Stimulated activated CD4-positive, alpha-beta T cell treated with anti-CD3 and anti-CD28 coated beads, Interleukin-15, amount 100 ng/mL, for 48 hours (primary cell): ENCODE data around the gene SCUBE2.
A peak's percentile ranks its signal among the peaks of the same experiment; 100 is the strongest.

Experiments
- DNase-seq, 2 donors: peaks; one replicate each; pipeline ENCODE4 v3.0.0-alpha.2; 2020; ENCODE audit warnings: low read depth in 2 of 2

The SCUBE2 gene

DNA sequence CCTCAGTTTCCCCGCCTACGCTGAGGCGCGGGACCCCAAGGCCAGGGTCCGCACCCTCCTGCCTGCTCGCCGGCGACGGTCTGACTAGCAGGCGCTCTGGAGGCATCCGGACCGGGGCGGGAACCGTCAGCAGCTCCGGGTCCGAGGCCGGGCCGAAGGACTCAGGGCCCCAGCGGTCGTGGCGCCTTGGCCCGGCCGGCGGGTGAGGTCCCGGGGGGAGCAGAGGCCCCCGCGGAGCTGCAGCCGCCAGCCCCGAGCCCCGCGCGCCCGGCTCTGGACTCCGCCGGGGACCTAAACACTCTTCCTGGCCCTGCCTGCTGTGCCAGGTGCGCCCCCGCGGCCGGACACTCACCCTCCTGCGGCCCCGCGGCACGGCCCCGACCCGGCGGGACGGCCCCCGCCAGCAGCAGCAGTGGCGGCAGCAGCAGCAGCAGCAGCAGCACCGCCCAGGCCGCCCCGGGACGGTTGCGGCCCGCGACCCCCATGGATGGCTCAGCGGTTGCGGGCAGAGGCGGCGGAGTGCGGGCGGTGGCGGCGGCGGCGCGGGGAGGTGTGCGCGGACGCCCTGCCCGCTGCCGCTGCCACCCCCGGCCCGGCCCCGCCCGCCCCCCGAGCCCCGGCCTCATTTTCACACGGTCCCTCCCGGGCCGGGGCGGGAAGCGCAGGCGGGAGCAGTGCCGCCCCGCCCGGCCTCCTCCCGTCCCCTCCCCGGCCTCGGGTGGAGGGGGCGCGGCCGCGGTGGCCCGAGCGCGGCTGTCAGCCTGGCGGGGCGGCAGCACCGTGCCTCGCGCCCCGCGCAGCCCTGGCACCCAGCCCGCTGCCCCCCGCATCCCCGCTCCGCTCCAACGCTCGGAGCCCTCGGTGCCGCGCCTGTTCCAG is at the start of gene SCUBE2:
TSS of gene SCUBE2 (minus strand) at position 556 of the 879 bp plus-strand sequence. CDS start at position 485, 71 bp downstream.
- no peak for DNase-seq

DNA sequence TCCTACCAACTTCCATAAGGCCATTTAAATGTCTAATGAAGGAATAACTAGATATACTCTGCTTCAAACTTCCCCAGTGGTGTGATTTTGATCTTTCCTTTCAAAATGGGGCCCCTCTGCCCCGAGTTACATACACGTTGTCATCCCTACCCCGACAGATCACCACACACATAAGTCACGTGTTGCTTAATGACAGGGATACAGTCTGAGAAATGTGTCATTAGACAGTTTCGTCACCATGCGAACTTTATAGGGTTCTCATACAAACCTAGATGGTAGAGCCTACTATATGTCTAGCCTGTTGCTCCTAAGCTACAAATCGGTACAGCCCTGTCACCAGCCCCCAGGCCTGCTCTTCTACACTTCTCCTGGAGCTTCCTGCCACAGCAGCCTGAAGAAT is 49.8 kb upstream of the SCUBE2 start:
- DNase-seq = no peak

DNA sequence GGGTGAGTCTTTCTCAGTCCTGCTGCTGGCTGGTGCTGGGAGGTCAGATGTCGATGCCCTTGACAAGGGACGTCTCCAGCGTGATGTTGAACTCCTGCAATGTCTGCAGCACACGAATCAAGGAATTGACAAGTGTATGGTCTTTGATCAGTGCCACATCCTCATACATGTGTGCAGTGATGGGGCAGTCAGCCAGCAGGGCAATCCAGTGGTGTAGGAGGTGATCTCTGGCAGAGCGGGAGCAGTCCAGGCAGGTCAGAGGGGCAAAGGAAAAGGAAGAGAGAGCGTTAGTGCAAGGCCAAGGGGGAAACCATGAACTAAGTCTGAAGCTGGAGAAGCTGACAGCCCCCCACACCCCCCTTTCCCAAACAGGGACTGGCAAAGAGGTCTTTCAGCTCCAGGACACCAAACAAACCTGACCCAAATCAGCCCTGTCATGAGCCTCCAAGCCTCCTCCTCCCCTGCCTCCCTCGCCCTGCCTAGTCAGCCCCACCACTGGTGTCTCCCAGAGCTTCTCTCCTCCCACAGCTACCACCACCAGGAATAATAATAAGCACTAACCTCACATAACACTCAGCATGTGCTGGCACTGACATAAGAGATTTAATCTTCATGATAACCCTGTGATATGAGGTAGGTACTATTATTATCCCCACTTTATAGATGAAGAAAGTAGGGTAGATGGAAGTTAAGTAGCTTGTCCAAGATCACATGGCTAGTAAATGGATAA is 48.4 kb upstream of the SCUBE2 start:
- DNase-seq = no peak

DNA sequence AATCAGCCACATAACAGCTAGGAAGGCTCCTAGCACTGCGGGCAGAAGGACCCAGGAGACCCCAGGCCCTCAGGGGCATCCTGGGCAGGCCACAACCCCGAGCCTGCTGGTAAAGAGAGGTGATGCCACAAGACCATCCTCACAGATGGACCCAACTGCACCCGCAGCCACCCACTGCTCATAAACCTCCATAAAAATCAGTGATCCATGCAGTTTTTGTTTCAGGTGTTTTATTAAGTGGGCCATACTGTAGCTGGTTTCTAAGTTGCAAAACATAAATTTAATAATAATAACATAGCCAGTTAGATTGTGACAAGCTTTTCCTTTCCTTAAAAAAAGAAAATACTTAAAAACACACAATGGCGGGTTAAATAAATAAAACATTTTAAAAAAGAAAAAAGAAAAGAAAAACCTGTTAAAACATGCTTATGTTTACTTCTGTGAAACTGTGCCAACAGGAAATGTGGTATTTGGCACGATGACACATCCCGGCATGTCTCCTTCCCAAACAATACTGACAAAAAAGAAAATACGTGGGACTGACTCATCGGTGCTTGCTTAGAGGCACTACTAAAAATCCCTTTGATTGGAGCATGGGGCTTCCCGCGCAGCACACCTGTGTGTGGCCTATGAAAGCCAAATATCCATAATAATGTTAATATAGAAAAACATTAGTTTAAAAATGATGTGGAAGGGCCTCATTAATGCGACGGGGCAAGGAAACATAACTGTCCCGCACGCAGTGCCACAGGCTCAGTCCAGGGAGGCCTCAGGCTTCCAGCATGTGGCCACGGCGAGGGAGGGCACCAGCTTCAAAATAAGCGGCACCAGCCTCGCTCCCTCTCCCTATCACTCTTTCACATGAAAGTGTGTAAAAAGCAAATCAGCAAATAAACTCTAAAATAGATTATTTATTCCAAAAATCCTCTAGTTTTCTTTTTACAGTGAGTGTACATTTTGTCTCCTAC is 47.5 kb upstream of the SCUBE2 start:
- peak; percentile 10 to 23 for DNase-seq

DNA sequence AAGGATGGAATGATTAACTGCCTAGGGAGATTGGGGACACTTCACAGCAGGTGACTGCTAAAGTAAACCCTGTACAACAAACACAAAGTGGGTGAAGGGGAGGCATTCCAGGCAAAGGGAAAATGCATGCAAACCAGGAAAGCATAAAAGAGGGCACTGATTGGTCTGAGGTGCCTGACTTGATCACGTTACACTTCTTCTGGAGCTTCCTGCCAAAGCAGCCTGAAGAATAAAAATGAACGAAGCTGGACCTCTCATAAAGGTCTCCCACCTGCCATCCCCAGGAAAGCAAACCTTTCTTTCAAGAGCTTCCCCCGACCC is 46.7 kb upstream of the SCUBE2 start:
- no peak for DNase-seq

DNA sequence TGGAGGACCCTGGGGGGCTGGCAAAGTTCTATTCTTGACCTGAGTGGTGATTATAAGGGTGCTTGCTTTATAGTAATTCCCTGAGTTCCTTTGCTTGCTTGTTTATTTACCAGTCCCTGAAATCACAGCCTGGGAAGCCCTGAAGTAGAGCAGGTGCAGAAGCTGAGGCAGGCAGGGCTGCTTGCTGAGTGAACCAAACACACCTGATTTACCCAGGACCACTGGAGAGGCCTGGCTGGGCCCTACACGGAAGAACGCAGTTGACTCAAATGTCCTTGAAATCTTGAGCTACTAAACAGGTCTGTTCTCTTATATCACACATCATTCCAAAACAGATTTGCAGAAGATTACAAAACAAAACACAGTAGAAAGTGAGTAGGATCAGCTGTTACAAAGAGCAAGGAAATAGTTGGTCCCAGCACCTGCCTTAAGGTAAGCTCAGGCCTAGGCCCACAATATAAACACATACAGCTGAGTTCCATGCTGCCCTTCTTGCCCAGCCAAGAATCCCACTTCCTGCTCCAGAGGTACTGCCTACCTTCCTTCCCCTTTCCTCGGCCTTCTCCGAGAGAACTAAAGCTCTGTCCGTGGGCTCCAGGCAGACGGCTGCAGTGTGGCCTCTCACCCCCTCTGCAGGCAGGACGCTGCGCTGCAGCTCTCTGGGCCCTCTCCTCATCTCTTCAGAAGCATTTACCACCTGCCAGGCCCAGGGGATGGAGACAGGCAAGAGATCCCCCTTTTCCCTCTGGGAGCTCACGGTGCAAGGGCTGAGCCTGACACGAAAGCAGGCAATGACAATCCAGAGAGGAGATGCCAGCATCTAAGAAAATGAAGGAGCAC is 46.1 kb upstream of the SCUBE2 start:
- peak; percentile 55 to 61 for DNase-seq

DNA sequence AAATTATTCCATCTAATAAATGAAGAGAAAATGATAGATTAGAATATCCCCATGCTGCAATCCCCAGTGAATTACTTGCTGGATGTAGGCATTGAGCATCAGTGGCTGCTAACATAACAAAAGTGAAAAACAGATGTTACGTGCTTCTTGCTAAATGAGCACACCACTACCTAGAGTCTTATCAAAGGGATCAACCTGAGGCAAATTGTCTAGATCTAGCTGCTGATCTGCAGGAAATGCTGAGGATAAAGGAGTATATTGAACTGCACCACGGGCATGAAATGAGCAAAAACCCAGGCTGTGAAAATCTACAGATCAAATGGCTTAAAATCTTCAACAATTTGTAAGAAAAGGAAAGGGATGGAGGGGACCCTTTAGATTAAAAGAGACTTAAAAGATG is 45.3 kb upstream of the SCUBE2 start:
- no peak for DNase-seq

DNA sequence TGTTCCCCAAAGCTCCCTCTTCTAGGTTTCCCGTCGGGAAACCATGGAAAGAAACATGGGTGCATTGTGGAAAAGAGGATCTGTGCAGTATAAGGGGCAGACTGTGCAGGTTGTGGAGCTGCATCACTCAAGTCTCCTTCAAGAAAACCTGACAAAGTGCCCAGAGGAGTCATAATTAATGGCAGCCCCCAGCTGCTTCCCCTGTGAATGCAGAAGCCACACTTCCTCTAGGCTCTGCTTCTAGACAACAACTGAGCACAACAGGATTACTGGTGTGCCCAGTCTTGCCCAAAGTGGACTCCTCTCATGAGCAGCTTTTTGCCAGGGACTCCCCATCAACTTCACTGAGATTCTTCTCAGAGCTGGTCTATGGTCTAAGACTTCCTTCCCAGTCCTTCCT is 42.6 kb upstream of the SCUBE2 start:
- DNase-seq = no peak

DNA sequence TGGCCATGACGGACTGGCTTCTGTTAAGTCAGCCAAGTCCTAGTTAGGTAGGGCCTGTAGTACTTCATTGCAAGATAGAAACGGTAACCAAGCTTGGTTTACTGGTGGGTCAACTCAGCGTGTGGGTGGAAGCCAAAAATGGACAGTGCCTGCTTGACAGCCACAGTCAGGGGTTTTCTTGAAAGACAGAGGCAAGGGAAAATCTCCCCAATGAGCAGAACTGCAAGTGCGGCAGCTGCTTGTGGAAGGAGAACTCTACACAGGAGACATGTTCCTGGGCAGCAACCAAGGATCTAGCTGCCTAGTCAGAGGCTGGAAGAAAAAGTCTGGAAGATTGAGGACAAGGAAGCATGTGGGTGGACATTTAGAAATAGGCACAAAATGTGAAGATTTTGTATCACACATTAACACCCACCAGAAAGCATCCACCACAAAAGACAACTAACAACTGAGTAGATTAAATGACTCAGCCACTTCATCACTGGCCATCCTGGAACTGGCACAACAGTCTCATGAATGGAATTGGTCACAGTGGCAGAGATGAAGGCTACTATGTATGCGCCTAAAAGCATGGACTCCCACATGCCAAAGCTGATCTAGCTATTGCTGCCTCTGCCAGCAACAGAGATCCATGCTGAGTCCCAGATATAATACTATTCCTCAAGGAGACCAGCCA is 40.9 kb upstream of the SCUBE2 start:
- DNase-seq = no peak

DNA sequence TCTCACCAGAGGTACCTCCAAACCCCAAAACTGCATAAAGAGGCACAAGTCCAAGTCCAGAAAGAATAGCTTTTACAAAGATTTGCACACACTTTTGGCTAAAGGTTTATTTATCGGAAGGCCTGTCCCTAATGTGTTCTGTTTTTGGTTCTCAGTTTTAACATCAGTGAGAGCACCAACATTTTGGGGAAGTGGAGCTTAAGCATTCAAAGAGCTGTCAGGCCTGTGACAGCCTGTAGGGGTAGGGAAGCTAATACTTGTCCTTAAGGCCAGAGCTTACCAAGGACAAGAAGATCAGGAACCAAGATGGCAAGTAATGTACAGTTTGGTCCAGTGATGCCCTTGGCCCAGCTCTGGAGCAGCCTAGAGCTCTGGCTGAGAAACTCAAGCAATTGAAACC is 38.9 kb upstream of the SCUBE2 start:
- no peak for DNase-seq

DNA sequence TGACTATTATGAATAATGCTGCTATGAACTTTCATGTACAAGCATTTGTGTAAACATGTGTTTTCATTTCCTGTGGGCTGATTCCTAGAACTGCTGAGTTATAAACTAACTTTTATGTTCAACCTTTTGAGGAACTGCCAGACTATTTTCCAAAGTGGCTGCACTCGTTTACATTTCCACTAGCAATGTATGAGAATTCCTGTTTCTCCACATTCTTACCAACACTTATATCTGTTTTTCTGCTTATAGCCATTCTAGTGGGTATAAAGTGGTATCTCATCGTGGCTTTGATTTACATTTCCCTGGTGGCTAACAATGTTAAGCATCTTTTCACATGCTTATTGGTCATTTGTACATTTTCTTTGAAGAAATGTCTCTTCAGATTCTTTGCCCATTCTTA is 35.2 kb upstream of the SCUBE2 start:
- no peak for DNase-seq

DNA sequence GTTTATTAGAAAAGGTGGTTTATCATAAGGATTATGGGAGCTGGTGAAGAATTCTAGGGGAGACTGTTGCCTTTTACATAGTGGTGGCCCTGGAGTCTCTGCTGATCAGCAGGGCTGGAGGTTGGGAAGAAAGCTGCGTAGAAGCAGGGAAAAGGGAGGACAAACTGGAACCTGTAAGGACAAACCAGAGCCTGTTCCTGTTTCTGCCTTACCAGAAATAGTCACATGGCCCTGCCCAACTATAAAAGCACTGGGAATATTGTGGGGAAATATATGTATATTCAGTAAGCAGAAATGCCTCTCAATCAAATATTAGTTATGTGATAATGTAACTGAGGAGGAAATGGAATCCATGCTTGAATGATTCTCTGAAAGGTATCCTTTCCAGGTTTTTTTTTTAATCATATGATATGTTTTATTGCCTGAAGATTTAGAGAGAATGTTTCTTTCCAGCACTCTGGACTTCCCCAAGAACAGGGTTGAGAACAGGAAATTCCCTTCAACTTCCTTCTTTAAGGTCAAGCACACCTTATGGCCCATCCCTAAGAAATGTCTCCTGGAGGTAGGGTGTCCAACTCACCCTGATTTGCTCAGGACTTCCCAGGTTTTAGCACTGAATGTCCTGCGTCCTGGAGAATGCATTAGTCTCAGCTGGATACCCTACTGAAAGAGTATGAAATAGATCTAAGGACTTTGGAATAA is 33.9 kb upstream of the SCUBE2 start:
- no peak for DNase-seq

DNA sequence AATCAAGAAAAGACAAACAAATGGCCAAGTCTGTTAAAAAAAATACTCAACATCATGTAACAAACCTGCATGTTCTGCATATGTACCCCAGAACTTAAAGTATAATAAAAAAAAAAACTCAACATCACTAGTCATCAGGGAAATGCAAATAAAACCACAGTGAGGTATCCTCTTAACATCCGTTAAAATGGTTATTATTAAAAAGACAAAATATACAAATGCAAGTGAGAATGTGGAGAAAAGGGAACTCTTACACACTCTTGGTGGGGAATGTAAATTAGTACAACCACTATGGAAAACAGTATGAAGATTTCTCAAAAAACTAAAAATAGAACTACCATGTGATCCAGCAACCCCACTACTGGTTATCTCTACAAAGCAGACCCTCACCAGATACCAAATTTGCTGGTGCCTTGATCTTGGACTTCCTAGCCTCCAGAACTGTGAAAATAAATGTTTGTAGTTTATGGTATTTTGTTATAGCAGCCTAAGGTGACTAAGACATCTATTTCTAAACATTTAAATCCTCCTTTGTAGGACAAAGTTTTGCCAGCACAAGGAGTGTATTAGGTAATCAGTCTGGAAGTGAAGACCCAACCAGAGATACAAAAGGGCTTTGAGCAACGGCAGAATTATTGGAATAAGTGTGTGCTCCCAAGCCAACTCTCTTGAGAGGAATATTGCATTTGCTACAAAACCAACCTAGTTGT is 32.4 kb upstream of the SCUBE2 start:
- no peak for DNase-seq

DNA sequence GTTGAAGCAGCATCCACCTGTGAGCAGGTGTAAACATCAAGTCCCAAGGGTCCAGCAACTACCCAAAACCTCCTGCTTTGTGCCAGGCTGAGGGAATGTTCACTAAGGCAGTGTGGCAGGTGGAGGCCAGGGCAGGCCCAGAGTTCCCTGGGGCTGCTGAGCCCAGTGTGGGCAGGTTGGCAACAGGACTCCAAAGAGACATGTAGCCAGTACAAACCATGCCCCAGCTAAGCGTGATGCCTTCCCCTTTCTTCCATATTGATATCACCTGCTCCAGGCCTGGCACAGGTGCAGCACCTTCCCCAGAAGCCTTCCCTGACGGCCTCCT is 30.0 kb upstream of the SCUBE2 start:
- no peak for DNase-seq

DNA sequence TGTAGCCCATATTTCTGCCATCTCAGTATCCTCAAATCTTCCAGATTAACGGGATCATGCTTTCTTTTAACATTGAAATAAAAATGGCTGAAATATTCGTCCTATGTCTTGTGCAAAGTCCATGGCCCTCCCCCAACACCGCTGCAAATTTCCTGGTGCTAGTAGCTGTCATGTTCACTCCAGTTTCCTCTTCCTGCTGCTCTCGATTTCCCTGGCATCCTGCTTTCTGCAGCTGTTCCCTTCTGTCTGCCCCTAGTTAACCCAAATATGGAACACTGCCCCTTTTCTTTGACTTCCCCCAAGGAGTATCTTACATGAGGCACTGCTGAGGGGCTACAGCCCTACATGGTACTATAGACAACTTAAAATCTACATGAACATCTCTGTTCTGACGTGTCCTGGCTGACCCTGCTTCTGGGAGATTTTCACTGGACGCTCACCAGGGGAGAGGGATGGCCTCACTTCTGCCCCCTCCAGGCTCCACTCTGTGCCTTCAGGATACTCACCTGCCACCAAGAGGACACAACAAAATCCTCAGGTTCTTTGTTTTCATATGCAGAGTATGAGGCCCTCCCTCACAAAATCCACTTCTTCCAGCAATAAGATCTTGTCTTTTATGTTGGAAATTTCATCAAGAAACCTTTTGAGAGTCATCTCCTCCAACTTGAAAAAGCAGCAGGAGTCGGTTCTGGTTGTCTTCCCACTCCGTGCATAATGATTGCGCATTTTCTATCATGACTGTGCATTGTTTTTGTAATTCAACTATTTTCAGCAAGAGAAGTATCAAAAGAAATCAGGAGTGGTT is 29.5 kb upstream of the SCUBE2 start:
- DNase-seq = no peak

DNA sequence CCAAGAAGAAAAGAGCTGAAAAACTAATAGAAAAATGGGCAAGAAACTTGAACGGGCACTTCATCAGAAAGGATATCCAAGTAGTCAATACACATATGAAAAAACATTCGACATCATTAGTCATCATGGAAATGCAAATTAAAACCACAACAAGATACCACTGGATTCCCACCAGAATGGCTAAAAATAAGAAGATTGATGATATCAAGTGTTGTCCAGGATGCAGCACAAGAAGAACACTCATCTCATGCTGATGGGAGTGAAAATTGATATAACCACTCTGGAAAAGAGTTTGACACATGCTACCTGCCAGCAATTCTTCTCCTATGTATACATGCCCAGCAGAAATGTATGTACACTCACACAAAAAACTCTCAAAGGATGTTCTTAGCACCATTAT is 26.9 kb upstream of the SCUBE2 start:
- DNase-seq = no peak

DNA sequence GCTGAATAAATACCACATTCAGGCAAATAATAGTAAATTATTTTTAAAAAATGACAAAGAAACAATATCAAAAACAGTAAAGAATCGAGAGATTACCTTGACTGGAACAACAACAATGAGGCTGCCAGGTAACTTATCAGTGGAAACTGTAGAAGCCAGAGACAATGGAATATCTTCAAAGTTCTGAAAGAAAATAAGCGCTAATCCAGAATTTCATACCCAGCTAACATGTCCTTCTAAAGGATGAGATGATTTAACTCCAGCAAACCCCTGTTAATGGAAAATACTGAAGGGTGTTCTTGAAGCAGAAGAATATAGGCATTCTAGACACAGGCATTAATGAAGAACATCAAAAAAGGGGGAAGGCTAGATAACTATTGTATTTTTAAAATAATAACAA is 20.7 kb upstream of the SCUBE2 start:
- DNase-seq = no peak

DNA sequence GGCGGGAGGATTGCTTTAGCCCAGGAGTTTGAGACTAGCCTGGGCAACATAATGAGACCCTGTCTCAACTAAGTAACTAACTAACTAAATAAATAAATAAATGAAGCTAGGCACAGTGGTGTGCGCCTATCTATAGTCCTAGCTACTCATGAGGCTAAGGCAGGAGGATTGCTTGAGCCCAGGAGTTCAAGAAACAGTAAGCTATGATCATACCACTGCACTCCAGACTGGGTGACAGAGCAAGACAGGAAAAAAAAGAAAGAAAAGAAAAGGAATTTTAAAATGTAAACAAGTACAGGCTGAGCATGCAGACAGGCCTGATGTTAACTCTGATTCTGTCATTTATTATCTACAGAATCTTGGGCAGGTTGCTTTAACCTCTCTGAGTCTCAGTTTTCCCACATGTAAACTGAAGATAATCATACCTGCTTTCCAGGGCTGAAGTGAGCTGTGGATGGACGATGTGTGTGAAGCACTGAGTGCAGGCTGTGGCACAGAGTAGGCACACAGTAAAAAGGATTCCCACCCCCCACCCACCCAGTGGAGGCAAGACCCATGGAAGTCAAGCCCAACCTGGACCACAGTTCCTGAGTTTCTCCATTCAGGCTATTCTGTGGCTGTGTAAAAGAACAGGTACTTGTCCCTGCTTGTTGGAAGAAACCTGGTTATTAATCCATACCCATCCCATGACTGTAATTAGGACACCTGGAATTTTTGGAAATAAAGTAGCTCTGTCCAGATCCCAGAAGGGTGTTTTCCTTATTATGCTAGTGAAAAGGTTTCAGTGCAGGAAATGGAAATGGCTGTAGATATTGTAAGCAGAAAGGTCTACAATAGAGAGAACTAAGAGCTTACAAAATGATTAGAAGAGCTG is 18.7 kb upstream of the SCUBE2 start:
- DNase-seq = no peak
